ENCODE results near the gene ITSN2.

ITSN2 gene

GRCh38 chr2:24337890-24338289, 22.4 kb downstream of the ITSN2 start:
- no peaks in the 10 kb centered on the region for H3K27me3 ChIP-seq (ENCODE audit: control insufficient read depth, insufficient read depth, low read length, poor library complexity, severe bottlenecking)
- no peak overlapping the region for H3K4me3 ChIP-seq (ENCODE audit: insufficient read depth, low read depth, low read length)
- WGBS, 2 experiments = 82 to 85% methylated on average over 1 of the region's 1 CpG
- no peak overlapping the region for H3K27ac ChIP-seq (ENCODE audit: insufficient read depth, low read depth, low read length, poor library complexity, severe bottlenecking)
- H3K9me3 ChIP-seq (ENCODE audit: control insufficient read depth, low read length) = no peaks in the 10 kb centered on the region
- no peaks in the 10 kb centered on the region for H3K36me3 ChIP-seq (ENCODE audit: control insufficient read depth, insufficient read depth, low read length)
- H3K4me1 ChIP-seq (ENCODE audit: control insufficient read depth, insufficient read depth, low read length) = no peaks in the 10 kb centered on the region

GRCh38 chr2:24336811-24337210, 23.5 kb downstream of the ITSN2 start:
- no peak overlapping the region for H3K27ac ChIP-seq (ENCODE audit: insufficient read depth, low read depth, low read length, poor library complexity, severe bottlenecking)
- no peaks in the 10 kb centered on the region for H3K36me3 ChIP-seq (ENCODE audit: control insufficient read depth, insufficient read depth, low read length)
- no peak overlapping the region for H3K4me3 ChIP-seq (ENCODE audit: insufficient read depth, low read depth, low read length)
- H3K27me3 ChIP-seq (ENCODE audit: control insufficient read depth, insufficient read depth, low read length, poor library complexity, severe bottlenecking) = no peaks in the 10 kb centered on the region
- WGBS, 2 experiments = 94 to 100% methylated on average over 2 of the region's 4 CpGs
- no peaks in the 10 kb centered on the region for H3K9me3 ChIP-seq (ENCODE audit: control insufficient read depth, low read length)
- H3K4me1 ChIP-seq (ENCODE audit: control insufficient read depth, insufficient read depth, low read length) = no peaks in the 10 kb centered on the region

- Histone ChIP-seq H3K9me3 (ENCODE audit: control insufficient read depth, low read length) (no peaks in the 10 kb centered on the region), H3K4me1 (ENCODE audit: control insufficient read depth, insufficient read depth, low read length) (no peaks in the 10 kb centered on the region), H3K27ac (ENCODE audit: insufficient read depth, low read depth, low read length, poor library complexity, severe bottlenecking) (no peak overlapping the region), H3K27me3 (ENCODE audit: control insufficient read depth, insufficient read depth, low read length, poor library complexity, severe bottlenecking) (no peaks in the 10 kb centered on the region), H3K4me3 (ENCODE audit: insufficient read depth, low read depth, low read length) (no peak overlapping the region), H3K36me3 (ENCODE audit: control insufficient read depth, insufficient read depth, low read length) (no peaks in the 10 kb centered on the region)
- WGBS, 2 experiments = 74 to 77% methylated on average over 8 to 9 of the region's 9 CpGs
Observed at GRCh38 chr2:24334245-24334633, 26.1 kb downstream of the ITSN2 start.

DNA sequence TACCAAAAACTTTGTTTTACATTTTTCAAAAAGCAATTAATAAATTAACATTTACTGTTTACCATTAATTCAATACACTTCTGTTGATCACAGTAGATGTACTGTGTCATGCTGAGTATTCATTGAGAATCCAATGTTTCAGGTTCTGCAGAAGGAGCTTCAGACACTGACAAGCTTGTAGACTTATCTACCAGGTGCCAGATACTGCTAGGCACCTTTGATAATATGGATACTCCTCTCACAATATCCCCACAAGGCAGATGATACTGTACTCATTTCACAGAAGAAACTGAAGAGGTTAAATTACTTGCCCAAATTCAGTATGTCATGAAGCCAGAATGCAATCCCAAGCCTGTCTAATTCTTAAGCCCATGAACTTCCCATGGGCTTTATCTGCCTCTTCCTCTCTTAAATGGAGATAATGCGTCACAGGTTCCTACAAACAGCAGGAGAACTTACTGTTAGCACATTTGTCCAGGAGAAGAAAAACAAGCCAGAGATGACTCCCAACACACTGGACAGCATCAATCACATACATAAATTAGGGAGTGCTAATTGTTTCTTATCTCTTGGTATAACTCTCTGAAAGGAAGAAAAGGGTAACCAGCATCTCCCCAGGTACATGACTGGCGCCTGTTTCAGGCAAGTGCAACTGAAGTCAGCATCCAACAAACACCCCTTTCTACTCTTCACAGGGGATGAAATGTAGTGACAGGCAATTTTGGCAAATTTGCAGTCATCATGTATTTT, 27.4 kb downstream of the ITSN2 start:
- H3K27me3 ChIP-seq (ENCODE audit: control insufficient read depth, insufficient read depth, low read length, poor library complexity, severe bottlenecking) = no peaks in the 10 kb centered on the region
- 92 to 100% methylated on average over 1 to 2 of the region's 2 CpGs for WGBS, 2 experiments
- no peak overlapping the region for H3K27ac ChIP-seq (ENCODE audit: insufficient read depth, low read depth, low read length, poor library complexity, severe bottlenecking)
- no peaks in the 10 kb centered on the region for H3K36me3 ChIP-seq (ENCODE audit: control insufficient read depth, insufficient read depth, low read length)
- no peak overlapping the region for H3K4me3 ChIP-seq (ENCODE audit: insufficient read depth, low read depth, low read length)
- no peaks in the 10 kb centered on the region for H3K4me1 ChIP-seq (ENCODE audit: control insufficient read depth, insufficient read depth, low read length)
- no peaks in the 10 kb centered on the region for H3K9me3 ChIP-seq (ENCODE audit: control insufficient read depth, low read length)

DNA sequence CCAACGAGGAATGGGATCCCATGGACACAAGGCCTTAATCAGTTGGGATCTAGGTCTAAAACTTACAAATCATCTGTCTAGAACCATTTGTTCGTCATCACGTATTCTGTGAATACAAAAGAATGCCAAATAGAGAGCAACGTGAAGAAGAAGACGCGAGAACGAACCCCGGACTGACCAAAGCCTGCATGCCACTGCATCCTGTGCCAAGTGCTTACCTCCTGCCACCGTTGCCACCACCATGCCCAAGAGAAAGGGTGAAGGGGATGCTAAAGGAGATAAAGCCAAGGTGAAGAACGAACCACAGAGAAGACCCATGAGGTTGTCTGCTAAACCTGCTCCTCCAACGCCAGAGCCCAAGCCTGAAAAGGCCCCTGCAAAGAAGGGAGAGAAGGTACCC, 30.2 kb downstream of the ITSN2 start:
- H3K27me3 ChIP-seq (ENCODE audit: control insufficient read depth, insufficient read depth, low read length, poor library complexity, severe bottlenecking) = no peaks in the 10 kb centered on the region
- H3K36me3 ChIP-seq (ENCODE audit: control insufficient read depth, insufficient read depth, low read length) = no peaks in the 10 kb centered on the region
- H3K4me3 ChIP-seq (ENCODE audit: insufficient read depth, low read depth, low read length) = no peak overlapping the region
- no peak overlapping the region for H3K27ac ChIP-seq (ENCODE audit: insufficient read depth, low read depth, low read length, poor library complexity, severe bottlenecking)
- H3K4me1 ChIP-seq (ENCODE audit: control insufficient read depth, insufficient read depth, low read length) = no peaks in the 10 kb centered on the region
- 94 to 95% methylated on average over 11 of the region's 11 CpGs for WGBS, 2 experiments
- no peaks in the 10 kb centered on the region for H3K9me3 ChIP-seq (ENCODE audit: control insufficient read depth, low read length)

DNA sequence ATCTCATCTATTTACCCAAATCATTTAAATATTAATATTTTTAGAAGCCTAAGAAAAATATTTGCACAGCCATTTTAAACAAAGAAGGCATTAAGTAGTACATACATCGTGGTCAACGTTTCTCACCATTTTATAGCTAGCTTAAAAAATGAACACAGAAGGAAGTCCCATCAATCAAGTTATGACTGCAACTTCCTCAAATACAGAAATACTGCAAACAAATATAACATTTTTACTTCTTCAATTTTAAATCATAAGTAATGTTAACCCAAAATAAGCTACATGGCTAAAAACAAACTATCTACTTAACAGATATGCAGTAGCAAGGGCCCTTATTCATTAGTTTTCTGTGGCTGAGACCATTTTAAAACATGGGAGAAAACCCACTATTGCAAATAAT, 30.6 kb downstream of the ITSN2 start:
- Histone ChIP-seq H3K27me3 (ENCODE audit: control insufficient read depth, insufficient read depth, low read length, poor library complexity, severe bottlenecking) (no peaks in the 10 kb centered on the region), H3K4me1 (ENCODE audit: control insufficient read depth, insufficient read depth, low read length) (no peaks in the 10 kb centered on the region), H3K9me3 (ENCODE audit: control insufficient read depth, low read length) (no peaks in the 10 kb centered on the region), H3K4me3 (ENCODE audit: insufficient read depth, low read depth, low read length) (no peak overlapping the region), H3K36me3 (ENCODE audit: control insufficient read depth, insufficient read depth, low read length) (no peaks in the 10 kb centered on the region), H3K27ac (ENCODE audit: insufficient read depth, low read depth, low read length, poor library complexity, severe bottlenecking) (no peak overlapping the region)
- WGBS, 2 experiments = 96 to 97% methylated on average over 2 of the region's 2 CpGs

GRCh38 chr2:24328010-24328409, 32.3 kb downstream of the ITSN2 start:
- Histone ChIP-seq H3K27me3 (ENCODE audit: control insufficient read depth, insufficient read depth, low read length, poor library complexity, severe bottlenecking) (no peaks in the 10 kb centered on the region), H3K9me3 (ENCODE audit: control insufficient read depth, low read length) (no peaks in the 10 kb centered on the region), H3K4me3 (ENCODE audit: insufficient read depth, low read depth, low read length) (no peak overlapping the region), H3K27ac (ENCODE audit: insufficient read depth, low read depth, low read length, poor library complexity, severe bottlenecking) (no peak overlapping the region), H3K4me1 (ENCODE audit: control insufficient read depth, insufficient read depth, low read length) (no peaks in the 10 kb centered on the region), H3K36me3 (ENCODE audit: control insufficient read depth, insufficient read depth, low read length) (no peaks in the 10 kb centered on the region)
- WGBS, 2 experiments = 67 to 74% methylated on average over 2 to 3 of the region's 3 CpGs

DNA sequence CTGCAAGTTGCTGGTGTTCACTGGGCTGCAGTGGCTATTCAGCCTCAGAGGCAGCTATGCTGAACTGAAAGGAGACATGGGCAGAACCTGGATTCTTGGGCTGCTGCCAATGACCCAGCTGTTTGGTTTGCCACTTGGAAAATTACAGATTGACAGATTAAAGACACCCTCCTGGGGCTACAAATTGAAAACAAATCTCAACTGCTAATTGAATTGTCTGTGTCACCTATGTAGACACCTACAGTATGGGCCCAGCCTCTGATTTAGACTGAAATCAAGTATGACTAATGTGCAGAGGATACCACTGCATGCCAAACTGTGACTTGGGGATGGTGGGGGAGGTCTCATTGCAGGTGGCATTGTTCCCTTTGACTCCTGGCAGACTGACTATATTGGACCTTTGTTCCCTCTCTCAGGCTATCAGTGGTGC, 42.8 kb downstream of the ITSN2 start:
- H3K4me1 ChIP-seq (ENCODE audit: control insufficient read depth, insufficient read depth, low read length) = no peaks in the 10 kb centered on the region
- no peak overlapping the region for H3K4me3 ChIP-seq (ENCODE audit: insufficient read depth, low read depth, low read length)
- H3K27ac ChIP-seq (ENCODE audit: insufficient read depth, low read depth, low read length, poor library complexity, severe bottlenecking) = no peak overlapping the region
- no peaks in the 10 kb centered on the region for H3K9me3 ChIP-seq (ENCODE audit: control insufficient read depth, low read length)
- H3K27me3 ChIP-seq (ENCODE audit: control insufficient read depth, insufficient read depth, low read length, poor library complexity, severe bottlenecking) = no peaks in the 10 kb centered on the region
- H3K36me3 ChIP-seq (ENCODE audit: control insufficient read depth, insufficient read depth, low read length) = no peaks in the 10 kb centered on the region

GRCh38 chr2:24315669-24316068, 44.7 kb downstream of the ITSN2 start:
- Histone ChIP-seq H3K4me3 (ENCODE audit: insufficient read depth, low read depth, low read length) (no peak overlapping the region), H3K27me3 (ENCODE audit: control insufficient read depth, insufficient read depth, low read length, poor library complexity, severe bottlenecking) (no peaks in the 10 kb centered on the region), H3K36me3 (ENCODE audit: control insufficient read depth, insufficient read depth, low read length) (no peaks in the 10 kb centered on the region), H3K4me1 (ENCODE audit: control insufficient read depth, insufficient read depth, low read length) (no peaks in the 10 kb centered on the region), H3K9me3 (ENCODE audit: control insufficient read depth, low read length) (no peaks in the 10 kb centered on the region), H3K27ac (ENCODE audit: insufficient read depth, low read depth, low read length, poor library complexity, severe bottlenecking) (no peak overlapping the region)
- WGBS, 2 experiments = 78 to 81% methylated on average over 3 of the region's 3 CpGs

DNA sequence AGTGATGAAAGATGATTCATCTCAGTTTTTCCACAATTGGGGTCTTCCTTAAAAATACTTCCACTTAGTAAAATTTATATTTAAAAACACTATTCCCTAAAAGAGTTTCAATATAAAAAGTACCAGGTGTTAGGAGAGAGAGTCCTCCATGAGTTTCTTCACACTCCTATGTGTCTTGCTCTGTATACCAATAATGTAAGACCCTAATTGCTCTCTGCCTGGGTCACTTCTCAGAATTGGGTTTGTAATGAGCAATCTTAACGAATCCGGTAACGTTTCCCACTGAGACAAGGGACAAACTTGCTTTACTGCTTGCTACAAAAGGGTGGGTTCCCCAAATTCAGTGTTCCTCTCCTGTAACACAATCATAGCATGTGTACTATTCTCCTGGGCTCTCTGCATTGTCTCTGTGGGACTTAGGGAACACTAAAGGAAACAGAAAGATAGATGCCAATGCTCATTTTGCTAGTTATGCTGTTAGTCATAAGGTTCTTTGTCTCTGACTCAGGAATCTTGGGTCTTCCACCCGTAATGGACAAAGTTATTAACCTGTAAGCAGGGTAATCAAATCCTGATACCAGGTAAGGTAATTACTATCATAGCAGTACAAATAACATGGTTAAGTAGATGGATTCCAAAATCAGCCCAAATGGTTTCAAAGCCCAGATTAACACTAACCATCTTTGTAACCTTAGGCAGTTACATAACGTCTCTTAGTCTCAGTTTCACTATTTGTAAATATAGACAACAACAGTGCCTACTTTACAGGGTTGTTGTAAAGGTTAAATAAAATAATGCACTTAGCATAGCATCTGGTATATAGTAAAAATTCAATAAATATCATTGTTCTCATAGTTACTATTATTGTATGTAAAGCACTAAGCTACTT, 46.3 kb downstream of the ITSN2 start:
- Histone ChIP-seq H3K4me3 (ENCODE audit: insufficient read depth, low read depth, low read length) (no peak overlapping the region), H3K27ac (ENCODE audit: insufficient read depth, low read depth, low read length, poor library complexity, severe bottlenecking) (no peak overlapping the region), H3K9me3 (ENCODE audit: control insufficient read depth, low read length) (no peaks in the 10 kb centered on the region), H3K4me1 (ENCODE audit: control insufficient read depth, insufficient read depth, low read length) (no peaks in the 10 kb centered on the region), H3K36me3 (ENCODE audit: control insufficient read depth, insufficient read depth, low read length) (no peaks in the 10 kb centered on the region), H3K27me3 (ENCODE audit: control insufficient read depth, insufficient read depth, low read length, poor library complexity, severe bottlenecking) (no peaks in the 10 kb centered on the region)
- WGBS, 2 experiments = 91 to 94% methylated on average over 5 of the region's 5 CpGs
